DND-41 (cell line): Measurements from ENCODE around the gene LRTM2.

ENCODE experiments used
- EZH2 ChIP-seq: IDR thresholded peaks from 3 replicates; pipeline ENCODE4 v1.6.1; 2012; ENCODE audit warnings: borderline replicate concordance, low read depth, mild to moderate bottlenecking, moderate library complexity, low read length, inconsistent platforms; ENCODE audit not compliant: severe bottlenecking
- TF ChIP-seq, protein P1 (sequence below): IDR thresholded peaks from 2 replicates; pipeline ENCODE4 v1.5.1; 2012; ENCODE audit warnings: borderline replicate concordance, low read length, moderate library complexity, mild to moderate bottlenecking; ENCODE audit not compliant: poor library complexity, severe bottlenecking; ENCODE audit errors: extremely low read depth

- TF ChIP-seq, protein P1, sequence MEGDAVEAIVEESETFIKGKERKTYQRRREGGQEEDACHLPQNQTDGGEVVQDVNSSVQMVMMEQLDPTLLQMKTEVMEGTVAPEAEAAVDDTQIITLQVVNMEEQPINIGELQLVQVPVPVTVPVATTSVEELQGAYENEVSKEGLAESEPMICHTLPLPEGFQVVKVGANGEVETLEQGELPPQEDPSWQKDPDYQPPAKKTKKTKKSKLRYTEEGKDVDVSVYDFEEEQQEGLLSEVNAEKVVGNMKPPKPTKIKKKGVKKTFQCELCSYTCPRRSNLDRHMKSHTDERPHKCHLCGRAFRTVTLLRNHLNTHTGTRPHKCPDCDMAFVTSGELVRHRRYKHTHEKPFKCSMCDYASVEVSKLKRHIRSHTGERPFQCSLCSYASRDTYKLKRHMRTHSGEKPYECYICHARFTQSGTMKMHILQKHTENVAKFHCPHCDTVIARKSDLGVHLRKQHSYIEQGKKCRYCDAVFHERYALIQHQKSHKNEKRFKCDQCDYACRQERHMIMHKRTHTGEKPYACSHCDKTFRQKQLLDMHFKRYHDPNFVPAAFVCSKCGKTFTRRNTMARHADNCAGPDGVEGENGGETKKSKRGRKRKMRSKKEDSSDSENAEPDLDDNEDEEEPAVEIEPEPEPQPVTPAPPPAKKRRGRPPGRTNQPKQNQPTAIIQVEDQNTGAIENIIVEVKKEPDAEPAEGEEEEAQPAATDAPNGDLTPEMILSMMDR = no peak
- no peak for TF ChIP-seq EZH2
Observed at GRCh38 chr12:1872448-1872847, 52.1 kb downstream of the LRTM2 start.
